ENCODE results near the gene MAP3K10. TPM values are rescaled to one million over a fixed set of nuclear protein-coding genes. Genes with fewer than 3 reads are reported as not detected.

The MAP3K10 gene
- total and polyA plus RNA-seq, 2 donors from 2014 or later = 15.0 to 17.3 TPM

- Histone ChIP-seq H3K36me3 (ENCODE audit: control insufficient read depth in 2 of 3, insufficient read depth in 3 of 3, low read length in 3 of 3) (peaks cover 2 to 4% (median 4%) of the 10 kb centered on the region in 3 donors), H3K4me1 (ENCODE audit: control insufficient read depth in 2 of 3, insufficient read depth in 2 of 3, low read depth in 1 of 3, low read length in 3 of 3) (peaks cover 0 to 16% (median 15%) of the 10 kb centered on the region in 3 donors), H3K4me3 (ENCODE audit: low read length in 3 of 3) (no peak overlapping the region), H3K9me3 (ENCODE audit: control insufficient read depth in 2 of 3, insufficient read depth in 1 of 3, low read length in 3 of 3) (no peaks in the 10 kb centered on the region), H3K9ac (ENCODE audit: low read length in 3 of 3) (no peak overlapping the region), H3K27ac (ENCODE audit: low read depth in 2 of 2, low read length in 2 of 2) (peak overlapping the region in 1 of 2 donors; percentile 51), H3K27me3 (ENCODE audit: control insufficient read depth, insufficient read depth, low read length) (no peaks in the 10 kb centered on the region)
- FAIRE-seq (no peak), DNase-seq (peak in 1 of 5 donors; percentile 22)
- TF ChIP-seq, protein P1, sequence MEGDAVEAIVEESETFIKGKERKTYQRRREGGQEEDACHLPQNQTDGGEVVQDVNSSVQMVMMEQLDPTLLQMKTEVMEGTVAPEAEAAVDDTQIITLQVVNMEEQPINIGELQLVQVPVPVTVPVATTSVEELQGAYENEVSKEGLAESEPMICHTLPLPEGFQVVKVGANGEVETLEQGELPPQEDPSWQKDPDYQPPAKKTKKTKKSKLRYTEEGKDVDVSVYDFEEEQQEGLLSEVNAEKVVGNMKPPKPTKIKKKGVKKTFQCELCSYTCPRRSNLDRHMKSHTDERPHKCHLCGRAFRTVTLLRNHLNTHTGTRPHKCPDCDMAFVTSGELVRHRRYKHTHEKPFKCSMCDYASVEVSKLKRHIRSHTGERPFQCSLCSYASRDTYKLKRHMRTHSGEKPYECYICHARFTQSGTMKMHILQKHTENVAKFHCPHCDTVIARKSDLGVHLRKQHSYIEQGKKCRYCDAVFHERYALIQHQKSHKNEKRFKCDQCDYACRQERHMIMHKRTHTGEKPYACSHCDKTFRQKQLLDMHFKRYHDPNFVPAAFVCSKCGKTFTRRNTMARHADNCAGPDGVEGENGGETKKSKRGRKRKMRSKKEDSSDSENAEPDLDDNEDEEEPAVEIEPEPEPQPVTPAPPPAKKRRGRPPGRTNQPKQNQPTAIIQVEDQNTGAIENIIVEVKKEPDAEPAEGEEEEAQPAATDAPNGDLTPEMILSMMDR (IDR thresholded peaks at IDR 0.05; ENCODE audit: borderline replicate concordance, extremely low read depth, insufficient read depth) = no peak
- intact Hi-C loops (cut with DNase I) = no loop called here
These were observed 54.4 kb downstream of the MAP3K10 start for GRCh38 chr19:40245506-40246128.

- DNase-seq (peak in 1 of 5 donors; percentile 62), FAIRE-seq (no peak)
- TF ChIP-seq, protein P1 (IDR thresholded peaks at IDR 0.05; ENCODE audit: borderline replicate concordance, extremely low read depth, insufficient read depth) = no peak
- Histone ChIP-seq H3K27ac (ENCODE audit: low read depth in 2 of 2, low read length in 2 of 2) (no peak overlapping the region), H3K4me3 (ENCODE audit: low read length in 3 of 3) (no peak overlapping the region), H3K4me1 (ENCODE audit: control insufficient read depth in 2 of 3, insufficient read depth in 2 of 3, low read depth in 1 of 3, low read length in 3 of 3) (peaks cover 0 to 16% (median 14%) of the 10 kb centered on the region in 3 donors), H3K9me3 (ENCODE audit: control insufficient read depth in 2 of 3, insufficient read depth in 1 of 3, low read length in 3 of 3) (no peaks in the 10 kb centered on the region), H3K27me3 (ENCODE audit: control insufficient read depth, insufficient read depth, low read length) (no peaks in the 10 kb centered on the region), H3K36me3 (ENCODE audit: control insufficient read depth in 2 of 3, insufficient read depth in 3 of 3, low read length in 3 of 3) (peaks cover 0 to 3% (median 2%) of the 10 kb centered on the region in 3 donors), H3K9ac (ENCODE audit: low read length in 3 of 3) (no peak overlapping the region)
- intact Hi-C loops (cut with DNase I) = no loop called here
These were observed 55.3 kb downstream of the MAP3K10 start for GRCh38 chr19:40246292-40247073.

GRCh38 chr19:40247178-40247577 lies 56.0 kb downstream of the MAP3K10 start:
- H3K4me3 ChIP-seq (ENCODE audit: low read length in 3 of 3) = no peak overlapping the region
- peaks cover 0 to 3% (median 2%) of the 10 kb centered on the region in 3 donors for H3K36me3 ChIP-seq (ENCODE audit: control insufficient read depth in 2 of 3, insufficient read depth in 3 of 3, low read length in 3 of 3)
- H3K4me1 ChIP-seq (ENCODE audit: control insufficient read depth in 2 of 3, insufficient read depth in 2 of 3, low read depth in 1 of 3, low read length in 3 of 3) = peaks cover 0 to 16% (median 11%) of the 10 kb centered on the region in 3 donors
- DNase-seq (peak in 1 of 5 donors; percentile 38), FAIRE-seq (no peak)
- H3K9ac ChIP-seq (ENCODE audit: low read length in 3 of 3) = no peak overlapping the region
- H3K27ac ChIP-seq (ENCODE audit: low read depth in 2 of 2, low read length in 2 of 2) = no peak overlapping the region
- TF ChIP-seq, protein P1 (IDR thresholded peaks at IDR 0.05; ENCODE audit: borderline replicate concordance, extremely low read depth, insufficient read depth) = no peak
- intact Hi-C loops (cut with DNase I) = no loop called here
- no peaks in the 10 kb centered on the region for H3K27me3 ChIP-seq (ENCODE audit: control insufficient read depth, insufficient read depth, low read length)
- no peaks in the 10 kb centered on the region for H3K9me3 ChIP-seq (ENCODE audit: control insufficient read depth in 2 of 3, insufficient read depth in 1 of 3, low read length in 3 of 3)
